Measurements from ENCODE around the gene RAB4B.
"Not testable (repeated sequence)": the region's sequence is repeated elsewhere in the genome, so short reads cannot be mapped to it uniquely, and the experiment has no call there.

RAB4B gene

DNA sequence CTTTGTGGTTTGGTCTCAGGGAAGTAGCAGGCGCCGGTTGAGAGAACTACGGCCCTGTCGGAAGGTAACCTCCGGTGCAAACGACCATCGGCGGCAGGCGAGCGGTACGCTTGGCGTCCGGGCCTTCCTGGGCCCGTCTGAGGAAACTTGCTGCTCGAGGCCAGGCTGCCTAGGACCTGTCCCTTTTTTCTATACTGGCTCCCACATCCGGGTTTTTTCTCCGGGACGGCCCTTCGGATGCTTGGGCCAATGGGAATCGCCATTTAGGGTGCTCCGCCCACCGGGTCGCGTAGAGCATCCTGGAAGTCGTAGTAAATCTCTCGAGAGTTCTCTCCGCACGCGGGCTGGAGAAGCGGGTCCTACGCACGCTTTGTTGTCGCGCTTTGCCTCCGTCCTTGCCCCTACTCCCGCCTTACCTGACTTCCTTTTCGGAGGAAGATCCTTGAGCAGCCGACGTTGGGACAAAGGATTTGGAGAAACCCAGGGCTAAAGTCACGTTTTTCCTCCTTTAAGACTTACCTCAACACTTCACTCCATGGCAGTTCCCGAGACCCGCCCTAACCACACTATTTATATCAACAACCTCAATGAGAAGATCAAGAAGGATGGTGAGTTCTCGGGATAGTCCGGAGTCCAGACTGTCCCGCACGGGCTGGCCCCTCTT lies 27.0 kb upstream of the RAB4B start, which contains the start of gene SNRPA:
Gene SNRPA (plus strand): TSS at position 330 of the 664 bp plus-strand sequence. CDS start 206 bp downstream, at position 536.
- no peak for FAIRE-seq

DNA sequence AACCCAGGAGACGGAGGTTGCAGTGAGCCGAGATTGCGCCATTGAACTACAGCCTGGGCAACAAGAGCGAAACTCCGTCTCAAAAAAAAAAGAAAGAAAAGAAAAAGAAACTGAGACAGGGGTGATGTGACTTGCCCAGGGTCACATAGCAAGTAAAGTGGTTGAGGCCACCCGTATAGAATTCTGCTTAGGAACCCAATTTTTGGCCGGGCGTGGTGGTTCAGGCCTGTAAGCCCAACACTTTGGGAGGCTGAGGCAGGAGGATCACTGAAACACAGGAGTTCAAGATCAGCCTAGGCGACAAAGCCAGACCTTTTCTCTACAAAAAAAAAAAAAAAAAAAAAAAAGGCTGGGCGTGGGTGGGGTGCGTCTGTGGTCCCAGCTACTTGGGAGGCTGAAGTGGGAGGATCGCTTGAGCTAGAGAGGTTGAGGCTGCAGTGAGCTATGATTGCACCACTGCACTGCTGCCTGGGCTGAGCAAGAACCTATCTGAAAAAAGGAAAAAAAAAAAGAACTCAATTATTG lies 25.7 kb upstream of the RAB4B start:
- no peak for FAIRE-seq

DNA sequence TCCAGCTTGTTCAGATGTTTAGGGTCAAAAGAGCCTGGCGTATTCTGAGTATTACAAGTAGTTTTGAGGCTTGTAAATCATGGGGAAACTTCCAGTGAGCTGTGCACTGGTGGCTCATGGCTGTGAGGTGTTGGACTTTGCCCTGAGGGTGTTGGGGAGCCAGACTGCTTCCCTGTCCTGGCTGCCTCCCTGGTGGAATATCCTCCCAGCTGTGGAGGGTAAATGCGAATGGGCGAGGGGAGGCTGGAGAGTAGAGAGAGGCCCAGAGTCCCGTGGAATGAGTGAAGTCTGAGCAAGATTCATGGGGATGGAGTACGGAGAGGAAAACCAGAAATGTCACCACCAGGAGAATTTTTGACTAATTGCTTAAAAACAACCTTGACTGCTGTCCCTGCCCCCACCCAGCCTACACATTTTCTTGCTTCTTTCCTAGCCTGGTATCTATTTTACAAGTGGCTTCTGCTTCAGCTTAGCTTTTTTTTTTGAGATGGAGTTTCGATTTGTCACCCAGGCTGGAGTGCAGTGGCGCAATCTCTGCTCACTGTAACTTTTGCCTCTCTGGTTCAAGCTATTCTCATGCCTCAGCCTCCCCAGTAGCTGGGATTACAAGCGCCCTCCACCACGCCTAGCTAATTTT lies 23.3 kb upstream of the RAB4B start:
- no peak for FAIRE-seq

DNA sequence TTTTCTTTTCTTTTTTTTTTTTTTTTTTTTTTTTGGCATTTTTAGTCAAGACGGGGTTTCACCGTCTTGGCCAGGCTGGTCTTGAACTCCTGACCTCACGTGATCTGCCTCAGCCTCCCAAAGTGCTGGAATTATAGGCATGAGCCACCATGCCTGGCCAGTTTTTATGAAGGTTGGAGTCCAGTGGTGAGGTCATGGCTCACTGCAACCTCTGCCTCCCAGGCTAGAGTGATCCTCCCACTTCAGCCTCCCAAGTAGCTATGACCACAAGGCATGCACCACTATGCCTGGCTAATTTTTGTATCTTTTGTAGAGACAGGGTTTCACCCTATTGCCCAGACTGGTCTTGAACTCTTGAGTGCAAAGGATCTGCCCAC lies 22.8 kb upstream of the RAB4B start:
- FAIRE-seq, result no peak

DNA sequence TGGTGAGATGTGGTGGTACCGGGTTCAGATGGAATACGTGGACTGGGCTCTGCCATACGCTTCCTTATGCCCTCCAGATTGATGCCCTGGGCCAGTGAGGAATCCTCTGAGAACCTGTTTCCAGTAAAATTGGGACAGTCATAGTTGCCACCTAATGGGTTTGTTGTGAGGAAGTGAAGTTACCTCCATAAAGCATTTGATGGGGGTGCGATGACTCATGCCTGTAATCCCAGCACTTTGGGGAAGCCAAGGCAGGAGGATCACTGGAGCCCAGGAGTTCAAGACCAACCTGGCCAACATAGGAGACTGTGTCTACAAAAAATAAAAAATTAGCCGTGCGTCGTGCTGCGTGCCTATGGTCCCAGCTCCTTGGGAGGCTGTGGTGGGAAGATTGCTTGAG lies 22.3 kb upstream of the RAB4B start:
- FAIRE-seq, result no peak

DNA sequence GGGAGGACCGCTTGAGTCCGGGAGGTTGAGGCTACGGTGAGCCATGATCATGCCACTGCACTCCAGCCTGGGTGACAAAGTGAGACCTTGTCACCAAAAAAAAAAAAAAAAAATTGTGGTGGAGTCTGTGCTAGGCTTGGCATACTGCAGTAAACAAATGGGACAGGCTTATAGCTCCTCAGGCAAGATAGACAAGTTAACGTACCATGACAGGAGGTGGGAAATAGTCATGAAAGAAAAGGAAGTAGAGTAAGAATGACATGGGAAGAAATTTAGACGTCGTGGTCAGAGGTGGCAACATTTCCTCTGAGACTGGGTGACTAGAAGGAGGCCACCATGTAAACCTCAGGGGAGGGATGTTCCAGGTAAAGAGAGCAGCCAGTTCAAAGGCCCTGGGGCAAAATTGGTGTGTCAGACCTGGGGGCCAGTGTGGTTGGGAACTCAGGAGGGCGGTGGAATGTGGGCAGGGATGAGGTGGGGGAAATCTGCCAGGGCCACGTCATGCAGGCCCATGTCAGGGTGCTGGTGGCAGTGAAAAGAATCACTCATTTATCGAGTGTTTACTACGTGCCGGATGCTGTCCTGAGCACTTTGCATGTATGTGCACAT lies 21.4 kb upstream of the RAB4B start:
- no peak for FAIRE-seq

DNA sequence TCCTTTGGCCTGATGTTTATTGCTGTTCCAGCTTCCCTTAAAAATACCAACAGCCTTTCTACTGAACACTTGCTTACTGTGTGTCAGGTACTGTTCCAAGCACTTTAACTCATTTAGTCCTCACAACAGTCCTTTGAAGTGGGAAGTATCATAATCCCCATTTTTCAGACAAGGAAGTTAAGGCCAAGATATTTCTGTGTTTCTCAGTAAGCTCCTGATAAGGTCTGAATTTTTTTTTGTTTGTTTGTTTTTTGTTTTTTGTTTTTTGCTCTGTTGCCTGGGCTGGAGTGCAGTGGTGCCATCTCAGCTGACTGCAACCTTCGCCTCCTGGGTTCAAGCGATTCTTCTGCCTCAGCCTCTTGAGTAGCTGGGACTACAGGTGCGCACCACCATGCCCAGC lies 19.6 kb upstream of the RAB4B start:
- FAIRE-seq, result no peak

DNA sequence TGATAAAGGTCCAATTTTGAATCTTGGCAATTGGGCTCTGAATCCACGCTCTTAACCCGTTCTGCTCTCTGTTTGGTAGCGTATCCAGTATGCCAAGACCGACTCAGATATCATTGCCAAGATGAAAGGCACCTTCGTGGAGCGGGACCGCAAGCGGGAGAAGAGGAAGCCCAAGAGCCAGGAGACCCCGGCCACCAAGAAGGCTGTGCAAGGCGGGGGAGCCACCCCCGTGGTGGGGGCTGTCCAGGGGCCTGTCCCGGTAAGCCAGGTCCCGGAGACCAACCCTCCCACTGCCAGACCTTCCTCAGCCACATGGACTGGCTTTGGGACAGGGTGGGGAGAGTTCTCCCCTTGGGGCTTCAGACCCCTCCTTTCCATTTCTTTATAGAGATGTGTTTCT lies 18.7 kb upstream of the RAB4B start:
- no peak for FAIRE-seq

DNA sequence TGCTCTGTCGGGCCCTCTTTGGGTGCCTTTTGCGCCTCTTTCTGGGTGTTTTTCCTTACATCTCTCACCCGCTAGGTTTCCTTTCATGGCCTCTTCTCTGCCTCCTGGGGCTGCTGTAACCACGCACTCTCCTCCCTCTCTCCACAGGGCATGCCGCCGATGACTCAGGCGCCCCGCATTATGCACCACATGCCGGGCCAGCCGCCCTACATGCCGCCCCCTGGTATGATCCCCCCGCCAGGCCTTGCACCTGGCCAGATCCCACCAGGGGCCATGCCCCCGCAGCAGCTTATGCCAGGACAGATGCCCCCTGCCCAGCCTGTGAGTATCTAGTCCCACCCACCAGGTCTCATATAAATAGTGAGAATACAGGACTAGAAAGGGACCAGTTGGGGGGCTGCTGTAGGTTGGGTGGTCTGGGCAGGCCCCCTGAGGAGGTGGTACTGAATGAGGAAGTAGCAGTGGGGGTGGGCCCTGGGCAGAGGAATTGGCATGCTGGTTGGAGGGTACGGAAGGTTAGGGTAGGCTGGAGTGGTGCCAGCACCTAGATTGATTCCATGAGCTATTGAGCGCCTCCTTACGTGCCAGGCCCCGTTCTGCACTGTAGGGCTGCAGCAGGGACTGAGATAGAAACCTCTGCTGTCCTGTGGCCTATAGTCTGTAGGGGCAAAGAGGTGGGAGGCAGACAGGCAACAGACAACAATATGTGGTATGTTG lies 15.1 kb upstream of the RAB4B start:
- FAIRE-seq, result no peak

DNA sequence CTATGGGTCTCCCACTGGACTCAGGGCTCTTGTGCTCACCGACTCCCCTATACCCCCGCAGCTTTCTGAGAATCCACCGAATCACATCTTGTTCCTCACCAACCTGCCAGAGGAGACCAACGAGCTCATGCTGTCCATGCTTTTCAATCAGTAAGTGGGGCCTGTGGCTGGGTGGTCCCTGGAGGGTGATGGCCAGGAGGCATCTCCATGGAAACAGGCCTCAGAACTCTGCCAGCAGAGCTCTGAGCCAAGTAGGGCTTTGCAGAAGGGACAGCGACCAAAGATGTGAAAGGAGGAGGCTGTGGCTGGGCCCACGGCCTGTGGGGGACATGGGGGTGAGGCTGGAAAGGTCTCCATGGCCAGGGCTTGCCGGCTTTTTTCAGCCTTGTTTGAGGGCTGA lies 14.5 kb upstream of the RAB4B start:
- FAIRE-seq, result no peak

DNA sequence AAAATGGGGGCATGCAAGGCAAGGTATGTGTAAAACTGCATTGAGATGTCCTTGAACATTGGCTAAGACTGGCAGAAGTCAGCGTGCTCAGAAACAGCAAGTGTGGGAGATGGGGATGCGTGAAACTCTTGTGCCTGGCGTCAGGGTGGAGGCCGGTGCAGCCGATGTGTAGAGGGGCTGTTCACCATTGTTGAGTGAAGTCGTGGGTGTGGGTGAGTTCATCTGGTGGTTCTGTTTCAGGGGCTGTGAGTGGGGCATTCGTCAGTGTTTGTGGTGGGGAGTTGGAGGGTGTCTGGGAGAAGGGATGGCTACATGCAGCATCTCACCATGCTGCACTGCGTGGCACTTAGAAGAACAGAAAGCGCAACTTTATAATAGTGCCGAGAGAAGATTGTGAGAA lies 14.1 kb upstream of the RAB4B start:
- no peak for FAIRE-seq

DNA sequence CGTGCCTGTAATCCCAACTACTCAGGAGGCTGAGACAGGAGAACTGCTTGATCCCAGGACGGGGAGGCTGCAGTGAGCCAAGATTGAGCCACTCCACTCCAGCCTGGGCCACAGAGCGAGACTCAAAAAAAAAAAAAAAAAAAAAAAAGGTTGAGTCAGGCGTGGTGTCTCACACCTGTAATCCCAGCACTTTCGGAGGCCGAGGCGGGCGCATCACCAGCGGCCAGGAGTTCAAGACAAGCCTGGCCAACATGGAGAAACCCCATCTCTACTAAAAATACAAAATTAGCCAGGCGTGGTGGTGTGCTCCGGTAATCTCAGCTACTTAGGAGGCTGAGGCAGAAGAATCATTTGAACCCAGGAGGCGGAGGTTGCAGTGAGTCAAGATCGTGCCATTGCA lies 11.7 kb upstream of the RAB4B start:
- FAIRE-seq, result not testable (repeated sequence)

DNA sequence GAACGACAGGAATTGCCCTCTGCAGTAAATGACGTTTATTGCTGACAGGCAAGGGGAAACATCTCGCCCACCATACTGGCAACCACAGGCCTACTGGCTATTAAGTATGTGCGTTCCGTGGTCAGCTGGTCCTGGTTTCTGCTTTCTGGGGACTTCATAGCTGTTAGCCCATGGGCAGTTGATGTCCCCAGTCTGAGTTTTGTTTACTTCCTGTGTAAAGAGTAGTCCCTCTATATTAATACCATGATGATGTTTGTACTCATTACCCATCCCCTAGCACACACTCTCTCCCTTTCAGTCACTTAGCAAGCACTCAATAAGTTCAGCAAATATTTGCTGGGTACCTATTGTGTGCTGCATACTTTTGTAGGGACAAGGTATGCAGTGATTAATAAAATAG lies 9.2 kb upstream of the RAB4B start:
- no peak for FAIRE-seq

DNA sequence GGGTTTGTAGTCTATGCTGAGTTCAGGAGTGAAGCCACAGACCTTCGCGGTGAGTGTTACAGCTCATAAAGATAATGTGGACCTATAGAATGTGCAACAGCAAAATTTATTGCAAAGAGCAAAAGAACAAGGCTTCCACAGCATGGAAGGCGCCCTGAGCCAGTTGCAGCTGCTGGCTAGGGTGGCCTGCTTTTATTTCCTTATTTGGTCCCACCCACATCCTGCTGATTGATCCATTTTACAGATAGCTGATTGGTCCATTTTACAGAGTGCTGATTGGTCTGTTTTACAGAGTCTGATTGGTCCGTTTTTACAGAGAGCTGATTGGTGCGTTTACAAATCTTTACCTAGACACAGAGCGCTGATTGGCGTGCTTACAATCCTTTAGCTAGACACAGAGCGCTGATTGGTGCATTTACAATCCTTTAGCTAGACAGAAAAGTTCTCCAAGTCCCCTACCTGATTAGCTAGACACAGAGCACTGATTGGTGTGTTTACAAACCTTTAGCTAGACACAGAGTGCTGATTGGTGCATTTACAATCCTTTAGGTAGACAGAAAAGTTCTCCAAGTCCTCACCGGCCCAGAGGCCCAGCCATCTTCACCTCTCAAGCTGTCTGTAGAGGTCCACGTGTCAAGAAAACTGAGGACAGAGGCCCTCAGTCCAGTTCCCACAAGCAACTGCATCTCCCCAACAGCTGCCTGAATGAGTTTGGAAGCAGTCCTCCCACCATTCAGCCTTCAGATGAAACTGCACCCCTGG lies 6.8 kb upstream of the RAB4B start:
- not testable (repeated sequence) for FAIRE-seq

DNA sequence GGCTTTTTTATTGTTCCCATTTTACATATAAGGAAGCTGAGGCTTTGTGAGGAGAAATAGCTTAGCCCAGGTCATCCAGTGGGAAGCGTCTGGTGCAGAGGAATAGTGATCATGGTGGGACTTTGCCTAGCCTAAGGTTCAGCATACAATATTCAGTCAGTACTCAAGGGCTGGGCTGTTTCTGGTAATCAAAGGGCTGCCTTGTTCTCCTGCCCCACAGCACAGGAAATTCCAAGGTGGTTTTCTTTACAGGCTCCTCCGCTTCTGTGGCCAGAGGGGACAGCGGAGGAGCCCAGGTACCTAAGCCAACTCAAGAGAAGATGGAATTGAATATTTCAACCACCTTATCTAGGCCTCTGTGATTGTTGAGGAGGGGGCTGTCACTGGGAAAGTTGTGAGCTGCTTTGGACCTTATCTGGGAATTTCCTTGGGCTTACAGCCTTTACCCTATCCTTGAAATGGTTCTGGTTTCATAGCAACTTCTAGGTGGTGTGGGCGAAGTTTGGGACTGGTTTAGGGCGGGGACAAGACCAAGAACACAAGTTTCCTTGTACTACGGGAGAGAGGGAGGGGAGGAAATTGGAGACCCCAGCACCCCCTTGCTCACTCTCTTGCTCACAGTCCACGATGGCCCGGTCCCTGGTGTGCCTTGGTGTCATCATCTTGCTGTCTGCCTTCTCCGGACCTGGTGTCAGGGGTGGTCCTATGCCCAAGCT lies 3.0 kb upstream of the RAB4B start, which contains the start of gene MIA:
Gene MIA (plus strand): TSS at position 606 of the 716 bp plus-strand sequence. CDS start 22 bp downstream, at position 628.
- no peak for FAIRE-seq

DNA sequence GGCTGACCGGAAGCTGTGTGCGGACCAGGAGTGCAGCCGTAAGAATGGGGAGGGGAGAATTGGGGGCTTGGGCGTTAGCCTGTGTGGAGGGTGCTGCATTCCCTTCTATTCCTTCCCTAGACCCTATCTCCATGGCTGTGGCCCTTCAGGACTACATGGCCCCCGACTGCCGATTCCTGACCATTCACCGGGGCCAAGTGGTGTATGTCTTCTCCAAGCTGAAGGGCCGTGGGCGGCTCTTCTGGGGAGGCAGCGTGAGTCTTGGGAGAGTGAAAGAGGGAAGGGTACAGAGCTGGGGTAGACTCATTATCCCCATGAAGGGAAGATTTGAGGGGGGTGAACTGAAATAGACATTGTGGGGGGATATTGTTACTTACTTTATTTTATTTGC lies 2.4 kb upstream of the RAB4B start:
- FAIRE-seq, result no peak

DNA sequence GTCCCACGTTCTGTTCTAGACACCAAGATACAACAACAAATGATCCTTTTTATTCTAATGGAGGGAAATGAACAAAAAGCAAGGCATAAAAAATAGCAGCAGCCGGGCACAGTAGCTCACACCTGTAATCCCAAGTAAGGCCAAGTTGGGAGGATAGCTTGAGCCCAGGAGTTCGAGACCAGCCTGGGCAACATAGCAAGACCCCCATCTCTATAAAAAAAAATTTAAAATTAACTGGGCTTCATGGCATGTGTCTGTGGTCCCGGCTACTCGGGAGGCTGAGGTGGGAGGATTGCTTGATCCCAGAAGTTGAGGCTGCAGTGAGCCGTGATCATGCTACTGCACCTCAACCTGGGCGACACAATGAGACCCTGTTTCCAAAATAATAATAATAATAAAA lies 1.7 kb upstream of the RAB4B start:
- FAIRE-seq, result no peak

DNA sequence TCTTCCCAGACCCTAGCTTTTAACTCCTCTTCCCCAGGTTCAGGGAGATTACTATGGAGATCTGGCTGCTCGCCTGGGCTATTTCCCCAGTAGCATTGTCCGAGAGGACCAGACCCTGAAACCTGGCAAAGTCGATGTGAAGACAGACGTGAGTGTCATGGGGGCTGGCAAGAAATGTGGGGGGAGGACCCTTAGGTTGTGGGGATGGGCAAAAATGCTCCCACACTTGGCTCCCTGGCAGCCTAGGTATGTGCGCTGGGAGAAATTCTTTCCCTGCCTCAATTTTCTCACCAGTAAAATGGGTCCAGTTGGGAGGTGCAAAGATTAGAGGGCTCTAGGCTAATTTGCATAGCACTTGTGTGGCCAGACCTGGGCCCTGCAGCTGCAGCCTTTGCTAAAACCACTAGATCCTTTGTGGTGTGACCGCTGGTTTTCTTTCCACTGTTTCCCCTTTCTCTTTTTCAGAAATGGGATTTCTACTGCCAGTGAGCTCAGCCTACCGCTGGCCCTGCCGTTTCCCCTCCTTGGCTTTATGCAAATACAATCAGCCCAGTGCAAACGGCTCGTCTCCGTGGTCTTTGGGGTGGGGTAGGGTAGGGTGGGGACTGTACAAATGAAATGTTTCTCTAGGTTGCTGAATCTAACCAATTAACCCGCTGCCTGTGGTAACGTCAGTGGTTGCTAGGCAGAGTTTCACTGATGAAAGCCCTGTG lies 959 bp upstream of the RAB4B start:
- no peak for FAIRE-seq

DNA sequence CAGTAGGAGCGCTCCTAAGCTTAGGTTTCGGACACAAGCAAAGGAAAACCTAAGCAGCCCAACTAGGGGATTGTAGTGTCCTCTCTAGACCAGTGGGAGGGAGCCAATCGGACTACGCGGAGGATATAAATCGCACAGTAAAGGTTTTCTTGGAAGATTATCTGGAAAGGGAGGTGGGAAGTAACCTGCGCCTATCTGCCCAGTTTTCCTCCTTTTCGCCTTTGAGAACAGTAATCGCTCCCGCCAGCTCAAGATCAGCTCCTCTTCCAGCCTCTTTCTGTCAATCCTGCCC lies 456 bp upstream of the RAB4B start:
- no peak for FAIRE-seq

DNA sequence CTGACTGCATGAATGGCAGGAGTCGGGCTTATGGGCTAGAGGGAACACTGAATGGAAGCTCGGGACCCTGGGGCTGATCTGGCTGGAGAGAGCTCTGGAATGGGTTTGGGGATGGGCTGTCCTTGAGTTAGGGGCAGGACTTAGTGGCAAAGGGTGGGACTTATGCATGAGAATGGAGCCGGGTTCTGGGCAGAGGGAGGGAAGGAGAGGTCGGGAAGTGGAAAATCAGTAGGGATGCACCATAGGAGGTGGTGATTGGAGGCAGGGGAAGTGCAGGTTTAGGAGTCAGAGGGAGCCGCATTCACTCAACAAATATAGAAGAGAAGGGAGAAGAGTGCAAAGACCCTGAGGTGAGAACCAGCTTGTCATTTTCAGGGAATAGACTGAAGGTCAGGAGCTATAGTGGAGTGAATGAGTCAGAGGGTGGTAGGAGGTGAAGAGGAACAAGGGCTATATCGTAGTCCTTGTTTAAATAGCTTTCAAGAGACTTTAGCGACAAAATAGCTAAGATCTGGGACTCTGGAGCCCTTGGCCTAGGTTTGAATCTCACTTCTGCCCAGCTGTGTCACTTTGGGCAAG lies 748 bp downstream of the RAB4B start:
- no peak for FAIRE-seq

DNA sequence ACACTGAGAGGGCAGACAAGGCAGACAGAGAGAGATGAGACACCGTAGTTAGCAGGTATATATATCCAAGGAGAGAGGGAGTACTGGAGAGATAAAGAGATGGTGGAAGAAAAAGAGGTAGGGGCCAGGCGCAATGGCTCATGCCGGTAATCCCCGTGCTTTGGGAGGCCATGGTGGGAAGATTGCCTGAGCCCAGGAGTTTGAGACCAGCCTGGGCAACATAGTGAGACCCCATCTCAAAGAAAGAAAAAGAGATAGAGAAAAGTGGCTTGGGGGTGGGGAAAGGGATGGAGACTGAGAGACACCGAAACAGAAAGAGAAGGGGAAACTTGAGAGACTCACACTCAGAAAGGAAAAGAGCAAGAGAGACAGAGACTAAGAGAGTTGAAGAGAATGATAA lies 2.5 kb downstream of the RAB4B start:
- FAIRE-seq, result no peak

Data from colon (tissue), 2 donors.